Stimulated activated CD4-positive, alpha-beta T cell treated with anti-CD3 and anti-CD28 coated beads, Interleukin-2, amount 100 ng/mL, for 48 hours (primary cell): ENCODE results near the gene SRPK1.

Experiments
- DNase-seq, 2 donors: peaks; one replicate each; pipeline ENCODE4 v3.0.0-alpha.2; 2020

The SRPK1 gene

DNA sequence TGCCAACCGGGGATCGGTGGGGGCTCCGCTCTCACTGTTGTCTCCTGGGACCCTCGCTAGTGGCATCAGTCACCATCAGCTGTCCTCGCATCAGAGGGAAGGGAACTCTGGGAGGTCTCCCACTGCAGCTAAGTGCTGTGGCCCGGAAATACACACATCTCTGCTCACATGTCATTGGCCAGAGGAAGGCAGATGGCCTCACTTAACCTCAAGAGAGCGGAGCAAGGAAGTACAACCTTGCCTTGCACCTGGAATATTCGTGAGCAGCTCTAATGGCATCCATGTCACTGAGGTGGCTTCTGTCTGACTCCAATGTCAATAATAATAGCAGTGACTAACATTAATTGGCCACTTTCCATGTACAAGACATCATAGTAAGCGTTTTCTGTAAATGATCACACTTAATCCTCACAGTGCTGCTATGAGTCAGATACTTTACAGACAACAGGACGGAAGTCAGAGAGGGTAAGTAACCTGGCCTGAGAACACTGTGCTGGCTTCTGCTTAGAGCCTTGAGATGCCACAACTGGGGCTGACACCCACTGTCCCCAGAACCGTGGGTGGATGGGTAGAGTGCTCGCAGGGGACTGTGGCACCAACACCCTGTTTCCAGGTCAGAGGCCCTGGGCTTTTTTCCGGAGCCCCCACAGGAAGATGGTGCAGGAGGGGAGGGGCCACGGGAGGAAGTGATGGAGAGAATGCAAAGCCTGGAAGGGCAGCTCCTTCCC is 109.8 kb downstream of the SRPK1 start:
- DNase-seq, result no peak

DNA sequence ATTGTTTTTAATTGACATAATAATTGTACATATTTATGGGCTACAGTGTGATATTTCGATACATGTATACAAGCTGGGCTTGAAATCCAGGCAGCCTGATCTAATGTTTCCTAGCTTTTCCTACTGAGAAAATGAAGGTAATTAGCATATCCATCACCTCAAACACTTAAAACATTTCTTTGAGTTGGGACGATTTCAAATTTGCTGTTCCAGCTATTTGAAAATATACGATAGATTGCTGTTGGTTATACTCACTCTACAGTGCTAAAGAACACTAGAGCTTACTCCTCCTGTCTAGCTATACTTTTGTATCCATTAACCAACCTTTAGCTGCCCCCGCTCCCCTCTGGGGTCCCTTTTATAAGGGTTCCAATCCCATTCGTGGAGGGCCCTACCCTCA is 111.1 kb downstream of the SRPK1 start:
- no peak for DNase-seq

DNA sequence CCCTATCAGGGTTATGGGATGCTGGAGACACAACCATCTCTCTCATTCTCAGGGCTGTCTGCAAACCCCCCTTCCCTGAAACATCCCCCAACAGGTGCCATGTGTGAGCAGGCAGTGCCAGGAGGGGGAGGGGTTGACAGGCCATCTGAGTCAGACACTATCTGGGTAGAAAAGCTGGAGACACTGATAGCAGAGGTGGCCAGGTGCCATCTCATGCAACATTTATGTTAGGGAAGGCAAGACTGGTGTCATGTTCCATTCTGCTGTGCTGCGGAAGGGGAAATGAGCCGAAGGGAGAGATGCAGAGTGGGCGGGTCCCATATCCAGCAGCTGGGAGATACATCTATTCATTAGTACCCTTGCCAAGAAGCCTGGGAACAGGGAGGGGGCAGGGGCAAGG is 112.2 kb downstream of the SRPK1 start:
- no peak for DNase-seq

DNA sequence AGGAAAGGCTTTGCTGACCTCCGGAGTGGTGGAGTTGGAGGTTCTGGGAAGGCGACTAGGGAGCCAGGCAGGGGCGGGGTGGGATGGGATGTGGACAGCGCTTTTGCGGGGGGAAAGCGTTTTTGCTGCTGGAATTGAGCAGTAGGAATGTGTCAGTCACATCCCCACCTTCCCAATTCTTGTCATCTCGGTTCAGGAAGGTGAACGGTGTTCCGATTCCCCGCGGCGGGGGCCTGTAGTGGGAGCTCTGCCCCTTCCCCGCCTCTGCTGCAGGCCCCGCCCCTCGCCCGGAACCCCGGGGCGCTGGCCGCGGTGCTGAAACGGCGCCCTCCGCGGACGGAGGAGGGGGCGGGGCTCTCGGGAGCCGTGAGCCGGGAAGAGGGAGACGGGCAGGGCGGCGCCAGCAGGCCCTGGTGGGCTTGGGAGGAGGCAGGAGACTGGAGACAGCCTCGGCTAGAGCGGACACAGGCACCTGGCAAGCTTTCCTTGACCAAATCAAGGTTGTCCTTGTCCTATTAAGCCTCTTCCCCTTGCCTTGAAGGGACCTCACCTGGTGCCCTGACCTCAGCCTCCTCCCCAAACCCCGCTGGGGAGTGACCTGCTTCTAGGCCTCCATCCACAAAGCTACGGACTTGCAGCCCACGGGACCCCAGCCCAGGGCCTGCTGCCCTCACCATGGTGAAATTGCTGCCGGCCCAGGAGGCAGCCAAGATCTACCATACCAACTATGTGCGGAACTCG is 115.7 kb downstream of the SRPK1 start, which contains the start of gene LHFPL5:
LHFPL5 (plus strand) TSS at position 357 of the 741 bp plus-strand sequence; CDS start at position 676, 319 bp downstream.
- DNase-seq, result peak; percentile 37 to 62

GRCh38 chr6:35801148-35801547 is 119.8 kb downstream of the SRPK1 start:
- DNase-seq, result no peak

DNA sequence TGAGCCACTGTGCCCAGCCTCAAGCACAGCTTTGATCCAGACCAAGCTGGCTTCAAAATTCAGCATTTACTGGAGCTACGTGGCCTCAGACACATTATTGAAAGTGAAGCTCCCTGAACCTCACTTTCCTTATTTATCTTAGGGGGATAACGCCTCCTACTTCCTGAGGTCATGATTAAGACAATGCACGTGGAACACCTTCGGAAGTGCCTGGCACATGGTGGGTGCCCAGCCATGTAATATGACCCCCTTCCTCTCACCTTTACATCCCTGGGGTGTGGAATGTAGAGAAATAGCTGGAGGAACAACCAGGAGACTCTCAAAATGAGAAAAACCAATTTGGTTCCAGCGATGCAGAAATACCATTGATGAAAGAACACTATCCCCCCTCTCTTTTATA is 122.2 kb downstream of the SRPK1 start:
- no peak for DNase-seq

DNA sequence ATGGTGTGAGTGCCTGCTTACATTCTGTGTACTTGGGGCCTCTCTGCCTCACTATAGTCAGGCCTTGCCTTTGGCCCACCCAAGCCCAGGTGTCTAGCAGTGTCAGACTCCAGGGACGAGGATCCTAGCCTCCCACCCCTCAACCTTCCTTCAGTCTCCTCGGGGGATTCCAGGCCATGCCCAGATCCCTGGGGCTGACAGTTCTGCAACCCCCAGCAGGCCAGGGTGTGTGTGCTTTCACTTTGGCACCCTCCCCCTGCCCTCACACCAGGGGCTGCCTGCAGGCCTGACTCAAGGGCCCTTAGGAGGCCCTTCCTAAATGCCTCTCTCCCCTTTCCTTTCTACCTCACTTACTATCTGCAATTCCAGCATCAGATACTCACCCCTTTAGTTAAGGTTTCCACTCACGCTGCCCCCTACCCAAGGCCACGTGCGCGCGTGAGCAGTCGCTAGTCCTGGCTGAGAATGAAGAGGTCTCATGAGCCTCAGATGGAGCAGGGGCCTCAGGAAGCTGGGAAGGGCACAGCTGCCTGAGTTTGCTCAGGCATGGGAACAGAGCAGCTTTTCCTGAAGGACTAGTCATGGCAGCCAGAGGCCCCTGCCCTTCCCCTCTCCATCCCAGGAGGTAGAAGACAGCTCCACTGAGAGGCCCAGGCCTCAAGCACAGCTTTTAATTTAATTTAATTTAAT is 122.9 kb downstream of the SRPK1 start:
- DNase-seq, result no peak

- no peak for DNase-seq
Measured at GRCh38 chr6:35796236-35796635, 124.7 kb downstream of the SRPK1 start.

GRCh38 chr6:35795453-35796071 is 125.3 kb downstream of the SRPK1 start:
- DNase-seq, result no peak

GRCh38 chr6:35794536-35795452 is 126.1 kb downstream of the SRPK1 start:
- no peak for DNase-seq

DNA sequence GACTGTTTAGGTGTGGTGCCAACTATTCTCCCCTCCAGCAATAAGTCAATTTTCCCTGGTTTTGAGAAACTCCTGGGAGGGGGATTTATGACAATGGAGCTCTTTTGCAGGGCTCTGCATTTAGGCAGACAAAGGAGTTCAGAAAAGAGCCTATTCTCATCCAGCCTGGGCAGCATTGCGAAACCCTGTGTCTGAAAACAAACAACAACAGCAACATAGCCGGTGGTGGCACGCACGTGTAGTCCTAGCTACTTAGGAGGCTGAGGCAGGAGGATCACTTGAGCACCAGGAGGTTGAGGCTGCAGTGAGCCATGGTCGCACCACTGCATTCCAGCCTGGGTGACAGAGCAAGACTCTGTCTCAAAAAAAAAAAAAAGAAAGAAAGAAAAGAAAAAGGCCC is 130.2 kb downstream of the SRPK1 start:
- DNase-seq, result no peak

DNA sequence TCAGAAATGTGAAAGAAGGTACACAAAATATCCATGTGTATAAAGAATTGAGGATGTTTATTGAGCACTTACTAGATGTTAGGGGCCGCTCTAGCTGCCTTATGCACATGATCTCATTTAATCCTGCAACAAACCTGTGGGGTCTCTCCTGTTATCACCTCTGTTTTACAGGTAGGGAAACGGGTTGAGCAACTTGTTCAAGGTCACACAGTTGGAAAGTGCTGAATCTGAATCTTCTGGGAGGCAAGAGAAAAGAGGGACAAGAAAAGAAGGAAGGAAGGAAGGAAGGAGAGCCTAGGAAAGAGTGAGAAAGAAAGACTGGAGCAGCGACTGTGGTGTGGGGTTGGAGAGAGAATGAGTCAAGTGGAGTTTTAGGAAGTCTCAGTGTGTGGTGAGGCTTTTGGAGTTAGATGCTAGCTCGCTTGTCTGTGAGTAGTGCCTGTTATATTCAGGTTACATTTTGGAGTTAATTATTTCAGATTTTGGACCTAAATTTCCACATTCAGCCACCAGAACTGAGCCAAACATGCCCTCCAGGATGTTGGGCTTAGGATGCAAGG is 132.4 kb downstream of the SRPK1 start:
- no peak for DNase-seq

DNA sequence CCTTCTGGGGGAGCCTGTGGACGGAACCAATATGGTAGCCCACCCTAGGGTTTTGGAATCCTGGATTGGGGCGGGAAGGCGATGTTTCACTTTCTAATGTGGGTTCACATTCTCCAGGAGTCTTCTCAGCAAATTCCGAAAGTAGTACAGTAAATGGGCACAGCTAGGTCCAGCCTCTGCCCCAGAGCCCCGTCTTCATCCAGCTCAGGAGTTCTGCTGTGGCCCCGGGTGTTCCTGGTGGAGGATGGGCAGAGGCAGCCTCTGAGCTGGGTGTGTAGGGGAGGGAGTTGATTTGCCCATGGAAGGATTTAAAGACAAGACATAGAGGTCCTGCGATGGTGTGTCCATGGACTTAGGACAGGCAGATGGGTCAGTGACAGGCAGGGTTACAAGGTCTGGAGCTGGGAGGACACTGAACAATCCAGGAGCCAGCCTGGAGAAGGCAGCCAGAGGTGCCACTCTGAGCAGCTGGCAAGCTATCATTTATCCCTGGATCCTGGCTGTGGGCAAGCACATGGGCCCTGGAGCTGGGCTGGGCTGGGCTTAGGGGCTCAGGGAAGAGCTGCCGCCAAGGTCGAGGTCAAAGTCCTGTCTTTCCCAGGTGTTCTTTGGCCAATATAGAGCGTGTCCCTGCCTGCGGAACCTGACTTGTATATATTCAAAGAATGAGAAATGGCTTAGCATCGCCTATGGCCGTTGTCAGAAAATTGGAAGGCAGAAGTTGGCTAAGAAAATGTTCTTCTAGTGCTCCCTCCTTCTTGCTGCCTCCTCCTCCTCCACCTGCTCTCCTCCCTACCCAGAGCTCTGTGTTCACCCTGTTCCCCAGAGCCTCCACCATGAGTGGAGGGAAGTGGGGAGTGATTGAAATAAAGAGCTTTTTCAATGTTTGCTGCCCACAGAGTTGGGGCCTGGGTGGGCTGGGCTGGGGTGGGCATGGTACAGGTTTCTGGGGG is 133.4 kb downstream of the SRPK1 start:
- no peak for DNase-seq

DNA sequence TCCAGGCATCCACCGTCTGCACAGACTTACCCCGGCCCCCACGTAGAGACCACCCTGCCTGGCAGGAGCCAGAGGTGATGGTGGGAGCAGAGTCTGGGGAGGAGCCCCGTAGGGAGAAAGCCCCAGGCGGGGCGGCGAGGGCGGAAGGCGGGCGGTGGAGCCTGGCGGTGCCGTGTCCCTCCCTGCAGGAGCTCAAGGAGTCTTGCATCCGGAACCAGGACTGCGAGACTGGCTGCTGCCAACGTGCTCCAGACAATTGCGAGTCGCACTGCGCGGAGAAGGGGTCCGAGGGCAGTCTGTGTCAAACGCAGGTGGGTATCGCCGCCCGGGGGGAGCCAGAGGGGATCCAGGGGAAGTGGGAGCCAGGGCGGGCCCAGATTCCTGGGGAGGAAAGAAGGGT is 134.1 kb downstream of the SRPK1 start:
- DNase-seq, result no peak

GRCh38 chr6:35786272-35786671 is 134.6 kb downstream of the SRPK1 start:
- DNase-seq, result no peak

DNA sequence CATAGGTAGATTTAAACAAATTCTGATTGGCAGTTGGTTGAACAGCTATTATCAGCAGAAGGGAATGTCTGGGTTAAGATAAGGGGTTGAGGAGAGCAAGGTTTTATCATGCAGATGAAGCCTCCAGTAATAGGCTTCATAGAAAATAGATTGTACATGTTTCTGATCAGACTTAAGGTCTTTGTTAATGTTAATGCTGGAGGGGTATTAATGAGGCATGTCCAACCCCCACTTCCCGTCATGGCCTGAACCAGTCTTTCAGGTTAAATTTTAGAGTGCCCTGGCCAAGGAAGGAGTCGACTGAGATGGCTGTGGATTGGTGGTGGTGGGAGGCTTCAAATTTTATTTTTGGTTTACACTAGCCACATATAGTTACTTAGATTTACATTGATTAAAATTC is 136.7 kb downstream of the SRPK1 start:
- DNase-seq, result no peak
